ENCODE results near the gene CACTIN. TPM values are rescaled to one million over a fixed set of nuclear protein-coding genes. Genes with fewer than 3 reads are reported as not detected.

The CACTIN gene
- total RNA-seq, 4 donors from 2014 or later, result 6.8 to 28.4 (median 20.7) TPM

DNA sequence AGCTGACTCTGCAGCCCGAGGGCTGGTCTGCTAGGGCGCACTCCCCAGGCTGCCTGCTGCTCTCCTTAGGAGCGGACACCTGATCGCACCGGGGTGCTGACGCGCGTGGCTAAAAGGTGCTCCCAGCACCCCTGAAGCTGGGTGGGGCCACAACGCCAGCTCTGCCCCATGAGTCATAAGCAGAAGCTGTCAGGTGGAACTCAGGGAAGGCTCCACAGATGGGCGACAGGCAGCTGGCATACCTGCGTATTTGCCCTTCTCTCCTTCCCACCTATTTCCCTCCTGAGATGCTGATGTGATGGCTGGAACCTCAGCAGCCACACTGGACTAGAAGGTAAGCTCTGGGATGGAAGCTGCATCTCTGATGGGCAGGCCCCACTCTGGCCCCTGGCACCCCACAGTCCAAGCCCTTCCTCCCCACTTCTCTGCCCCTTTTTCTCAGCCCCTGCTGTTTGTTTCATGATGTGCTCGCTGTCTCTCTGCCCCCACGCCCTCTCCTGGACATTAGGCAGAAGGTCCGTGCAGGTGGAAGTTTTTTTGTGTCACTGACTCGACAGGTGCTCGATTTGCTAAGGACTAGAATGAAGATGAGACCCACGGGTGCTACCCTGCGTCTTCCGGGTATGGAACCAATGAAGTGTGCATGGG is 30.3 kb upstream of the CACTIN start:
- H3K27ac ChIP-seq, result no peak overlapping the region
- H3K36me3 ChIP-seq, result no peaks in the 10 kb centered on the region
- H3K4me1 ChIP-seq, result no peaks in the 10 kb centered on the region
- H3K4me3 ChIP-seq, result no peak overlapping the region
- no peak for DNase-seq
- TF ChIP-seq, protein P1, sequence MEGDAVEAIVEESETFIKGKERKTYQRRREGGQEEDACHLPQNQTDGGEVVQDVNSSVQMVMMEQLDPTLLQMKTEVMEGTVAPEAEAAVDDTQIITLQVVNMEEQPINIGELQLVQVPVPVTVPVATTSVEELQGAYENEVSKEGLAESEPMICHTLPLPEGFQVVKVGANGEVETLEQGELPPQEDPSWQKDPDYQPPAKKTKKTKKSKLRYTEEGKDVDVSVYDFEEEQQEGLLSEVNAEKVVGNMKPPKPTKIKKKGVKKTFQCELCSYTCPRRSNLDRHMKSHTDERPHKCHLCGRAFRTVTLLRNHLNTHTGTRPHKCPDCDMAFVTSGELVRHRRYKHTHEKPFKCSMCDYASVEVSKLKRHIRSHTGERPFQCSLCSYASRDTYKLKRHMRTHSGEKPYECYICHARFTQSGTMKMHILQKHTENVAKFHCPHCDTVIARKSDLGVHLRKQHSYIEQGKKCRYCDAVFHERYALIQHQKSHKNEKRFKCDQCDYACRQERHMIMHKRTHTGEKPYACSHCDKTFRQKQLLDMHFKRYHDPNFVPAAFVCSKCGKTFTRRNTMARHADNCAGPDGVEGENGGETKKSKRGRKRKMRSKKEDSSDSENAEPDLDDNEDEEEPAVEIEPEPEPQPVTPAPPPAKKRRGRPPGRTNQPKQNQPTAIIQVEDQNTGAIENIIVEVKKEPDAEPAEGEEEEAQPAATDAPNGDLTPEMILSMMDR (IDR thresholded peaks at IDR 0.05), result no peak
- no peak for TF ChIP-seq POLR2A (IDR thresholded peaks at IDR 0.05)
- intact Hi-C loops (cut with DNase I; ENCODE audit: low total_unique reads), result no loop called here
- H3K9me3 ChIP-seq, result no peaks in the 10 kb centered on the region
- H3K27me3 ChIP-seq, result no peaks in the 10 kb centered on the region

DNA sequence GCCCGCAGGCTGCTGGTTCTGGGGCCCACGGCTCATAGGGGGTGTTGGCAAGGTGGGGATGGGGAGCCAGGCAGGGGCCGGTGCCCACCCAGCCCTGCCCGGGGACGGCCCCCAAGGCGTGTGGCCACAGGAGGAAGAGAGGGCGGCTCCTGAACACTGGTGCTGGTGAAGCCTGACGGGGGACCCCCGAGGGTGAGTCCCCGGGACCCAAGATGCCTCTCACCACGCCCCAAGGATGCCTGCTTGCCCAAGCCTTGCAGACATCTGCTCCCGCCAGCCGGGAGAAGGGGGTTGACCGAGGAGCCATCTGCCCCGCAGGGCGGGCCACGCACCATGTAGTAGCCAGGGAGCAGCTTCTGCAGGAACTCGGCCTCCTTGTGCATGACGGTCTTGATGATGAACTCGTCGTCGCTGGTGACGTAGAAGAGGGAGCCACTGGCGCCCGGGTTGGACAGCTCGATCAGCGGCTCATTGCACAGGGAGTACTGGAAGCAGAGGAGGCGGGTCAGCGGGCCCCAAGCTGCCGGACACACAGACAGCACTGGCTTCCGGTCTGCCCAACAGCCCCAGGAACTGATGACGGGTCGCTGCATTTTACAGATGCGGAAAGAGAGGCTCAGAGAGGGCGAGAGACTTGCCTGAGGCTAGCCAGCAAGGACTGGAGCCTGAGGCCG is 29.6 kb upstream of the CACTIN start:
- no peak for DNase-seq
- H3K4me3 ChIP-seq, result no peak overlapping the region
- no peak for TF ChIP-seq POLR2A (IDR thresholded peaks at IDR 0.05)
- TF ChIP-seq, protein P1 (IDR thresholded peaks at IDR 0.05), result no peak
- peak overlapping the region in 1 of 2 donors; percentile 51 for H3K27ac ChIP-seq
- no peaks in the 10 kb centered on the region for H3K36me3 ChIP-seq
- intact Hi-C loops (cut with DNase I; ENCODE audit: low total_unique reads), result no loop called here
- H3K9me3 ChIP-seq, result no peaks in the 10 kb centered on the region
- no peaks in the 10 kb centered on the region for H3K4me1 ChIP-seq
- H3K27me3 ChIP-seq, result no peaks in the 10 kb centered on the region

DNA sequence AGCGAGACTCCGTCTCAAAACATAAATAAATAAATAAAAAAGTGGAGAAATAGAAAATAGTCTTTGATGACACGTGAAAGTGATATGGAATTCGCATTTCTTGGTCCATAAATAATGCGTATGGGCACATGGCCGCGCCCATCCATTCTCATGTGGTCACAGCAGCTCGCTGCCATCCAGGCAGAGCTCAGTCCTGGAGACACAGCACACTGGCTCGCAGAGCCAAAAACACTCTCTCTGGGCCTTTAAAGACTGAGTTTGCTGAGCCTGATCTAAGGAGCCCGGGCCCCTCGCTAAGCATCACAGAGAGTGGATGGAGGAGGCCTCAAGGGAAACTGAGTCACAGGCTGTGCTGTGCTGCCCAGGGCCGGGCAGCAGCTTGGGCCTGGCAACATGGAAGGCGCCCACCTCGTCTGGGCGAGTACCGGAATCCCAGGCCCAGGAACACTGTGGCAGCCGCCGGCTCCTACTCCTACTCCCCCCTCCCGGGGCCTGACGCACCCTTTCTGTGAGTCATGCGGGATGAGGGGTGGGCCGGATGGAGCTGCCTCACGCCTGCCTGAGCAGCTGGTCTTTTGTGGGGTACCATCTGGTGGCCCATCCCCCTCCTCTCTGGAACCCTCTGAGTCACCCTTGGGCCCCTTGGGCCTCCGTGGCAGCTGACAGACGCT is 28.9 kb upstream of the CACTIN start:
- DNase-seq, result peak; percentile 62 to 75
- intact Hi-C loops (cut with DNase I; ENCODE audit: low total_unique reads), result no loop called here

DNA sequence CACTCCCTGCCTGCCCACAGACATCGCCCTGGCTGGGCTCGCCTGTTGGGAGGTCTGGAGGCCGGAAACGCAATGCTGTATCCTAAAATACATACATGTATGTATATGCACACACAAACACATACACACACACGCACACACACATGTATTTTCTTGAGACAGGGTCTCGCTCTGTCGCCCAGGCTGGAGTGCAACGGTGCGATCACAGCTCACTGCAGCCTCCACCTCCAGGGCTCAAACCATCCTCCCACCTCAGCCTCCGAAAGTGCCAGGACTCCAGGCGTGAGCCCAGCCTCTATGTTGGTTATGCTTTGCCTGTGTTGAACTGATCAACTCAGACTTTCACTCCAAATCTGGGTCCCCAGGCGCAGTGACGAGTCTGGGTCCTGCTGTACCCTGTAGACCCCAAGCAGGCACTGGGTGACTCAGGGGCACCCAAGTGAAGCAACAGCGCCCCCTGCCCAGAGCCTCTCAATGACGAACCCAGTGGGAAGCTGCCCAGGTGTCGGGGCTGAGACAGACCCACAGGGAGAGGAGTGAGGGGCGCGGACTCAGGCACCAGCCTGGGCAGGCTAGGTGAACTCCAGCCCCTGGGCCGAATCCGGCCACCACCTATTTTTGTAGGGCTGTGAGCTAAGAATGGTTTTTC is 27.4 kb upstream of the CACTIN start:
- TF ChIP-seq, protein P1 (IDR thresholded peaks at IDR 0.05), result no peak
- no peak for TF ChIP-seq POLR2A (IDR thresholded peaks at IDR 0.05)
- Histone ChIP-seq H3K27ac (no peak overlapping the region), H3K36me3 (no peaks in the 10 kb centered on the region), H3K9me3 (no peaks in the 10 kb centered on the region), H3K27me3 (no peaks in the 10 kb centered on the region), H3K4me3 (no peak overlapping the region), H3K4me1 (no peaks in the 10 kb centered on the region)
- DNase-seq, result no peak
- intact Hi-C loops (cut with DNase I; ENCODE audit: low total_unique reads), result no loop called here

More for the DNA sequence above, 28.9 kb upstream of the CACTIN start:
- no peak overlapping the region for H3K4me3 ChIP-seq
- H3K4me1 ChIP-seq, result no peaks in the 10 kb centered on the region
- no peaks in the 10 kb centered on the region for H3K27me3 ChIP-seq
- H3K36me3 ChIP-seq, result no peaks in the 10 kb centered on the region
- TF ChIP-seq POLR2A (IDR thresholded peaks at IDR 0.05), result no peak
- TF ChIP-seq, protein P1 (IDR thresholded peaks at IDR 0.05), result no peak
- H3K27ac ChIP-seq, result peak overlapping the region in 1 of 2 donors; percentile 59
- no peaks in the 10 kb centered on the region for H3K9me3 ChIP-seq

Measured in uterus (tissue), 4 donors.